RWPE1 (cell line): ENCODE data around the gene TBPL2.

ENCODE experiments used
- CTCF ChIA-PET: fragments of 350-600 bp; sonication (Branson Sonifier 250); formaldehyde crosslinking; extraction: SDS; loops from one replicate; lab custom pipeline; 2021; lab: Yijun Ruan, JAX
- POLR2A ChIA-PET: fragments of 400-600 bp; formaldehyde crosslinking; extraction: SDS; loops from one replicate; lab custom pipeline; 2020; ENCODE audit warnings: antibody characterized with exemption; ENCODE audit not compliant: low non-redundant PET; lab: Yijun Ruan, JAX
- DNase-seq: peaks from one replicate; pipeline ENCODE4 v3.0.0; 2012; ENCODE audit warnings: low spot score
- H3K27ac ChIP-seq: fragments of 450-650 bp; 2 replicates; pipeline ENCODE4 v1.5.1; 2017
- TF ChIP-seq, protein P1 (sequence below): fragments of 450-650 bp; conservative IDR thresholded peaks from 2 replicates; pipeline ENCODE4 v1.5.1; 2017; ENCODE audit warnings: low read depth, mild to moderate bottlenecking

Gene TBPL2

DNA sequence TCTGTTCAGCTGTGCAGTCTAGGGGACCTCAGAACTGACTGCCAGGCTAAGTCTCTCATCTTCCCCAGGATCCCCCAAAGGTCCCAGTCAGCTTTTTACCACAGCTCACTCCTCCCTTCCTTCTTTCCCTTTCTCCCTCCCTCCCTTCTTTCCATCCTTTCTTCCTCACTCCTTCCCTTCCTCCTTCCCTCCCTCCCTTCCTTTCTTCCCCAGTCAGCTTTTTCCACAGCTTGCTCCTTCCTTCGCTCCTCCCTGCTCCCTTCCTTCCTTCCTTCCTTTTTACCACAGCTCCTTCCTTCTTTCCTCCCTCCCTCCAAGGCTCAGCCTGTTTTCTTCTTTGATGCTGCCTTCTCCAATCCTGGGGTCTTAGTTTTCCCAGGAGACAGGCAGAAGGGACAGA, 68.0 kb downstream of the TBPL2 start:
- no peak overlapping the region for H3K27ac ChIP-seq
- ChIA-PET POLR2A (no interaction called here), CTCF (interaction anchor here (0.7 to 1.0 kb wide), 2 partner anchors 18 to 22 kb away, joined by 3 to 4 read pairs; no protein-coding TSS in a partner anchor)
- TF ChIP-seq, protein P1, sequence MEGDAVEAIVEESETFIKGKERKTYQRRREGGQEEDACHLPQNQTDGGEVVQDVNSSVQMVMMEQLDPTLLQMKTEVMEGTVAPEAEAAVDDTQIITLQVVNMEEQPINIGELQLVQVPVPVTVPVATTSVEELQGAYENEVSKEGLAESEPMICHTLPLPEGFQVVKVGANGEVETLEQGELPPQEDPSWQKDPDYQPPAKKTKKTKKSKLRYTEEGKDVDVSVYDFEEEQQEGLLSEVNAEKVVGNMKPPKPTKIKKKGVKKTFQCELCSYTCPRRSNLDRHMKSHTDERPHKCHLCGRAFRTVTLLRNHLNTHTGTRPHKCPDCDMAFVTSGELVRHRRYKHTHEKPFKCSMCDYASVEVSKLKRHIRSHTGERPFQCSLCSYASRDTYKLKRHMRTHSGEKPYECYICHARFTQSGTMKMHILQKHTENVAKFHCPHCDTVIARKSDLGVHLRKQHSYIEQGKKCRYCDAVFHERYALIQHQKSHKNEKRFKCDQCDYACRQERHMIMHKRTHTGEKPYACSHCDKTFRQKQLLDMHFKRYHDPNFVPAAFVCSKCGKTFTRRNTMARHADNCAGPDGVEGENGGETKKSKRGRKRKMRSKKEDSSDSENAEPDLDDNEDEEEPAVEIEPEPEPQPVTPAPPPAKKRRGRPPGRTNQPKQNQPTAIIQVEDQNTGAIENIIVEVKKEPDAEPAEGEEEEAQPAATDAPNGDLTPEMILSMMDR = no peak
- DNase-seq = no peak

DNA sequence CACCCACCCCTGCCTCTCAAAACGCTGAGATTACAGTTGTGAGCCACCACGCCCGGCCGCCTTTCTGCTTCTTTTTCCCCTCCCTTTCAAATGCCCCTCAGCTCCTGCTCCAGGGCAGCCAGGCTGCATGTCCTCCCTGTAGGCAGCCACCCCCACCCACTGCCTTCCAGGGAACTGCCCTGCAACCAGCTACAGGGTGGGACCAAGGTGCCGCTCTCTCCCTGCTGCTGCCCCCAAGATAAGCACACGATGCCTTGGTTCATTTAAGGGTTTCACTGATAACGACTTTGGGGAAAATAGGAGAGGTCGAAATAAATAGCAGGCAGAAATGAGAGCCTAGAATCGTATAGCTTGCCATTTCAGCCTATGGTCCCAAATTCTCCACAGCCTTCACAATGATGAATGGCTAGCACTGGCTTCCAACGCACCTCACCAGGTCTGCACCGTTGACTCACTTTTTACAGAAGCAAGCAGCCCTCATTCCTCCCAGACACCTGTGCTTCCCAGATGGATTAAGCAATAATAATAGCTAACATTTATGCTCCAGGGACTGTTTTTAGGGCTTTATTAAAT, 69.4 kb downstream of the TBPL2 start:
- no peak overlapping the region for H3K27ac ChIP-seq
- DNase-seq = no peak
- ChIA-PET CTCF (interaction anchor here (0.6 kb wide), 1 partner anchor 88 kb away, joined by 3 read pairs; no protein-coding TSS in a partner anchor), POLR2A (no interaction called here)
- TF ChIP-seq, protein P1 = no peak

DNA sequence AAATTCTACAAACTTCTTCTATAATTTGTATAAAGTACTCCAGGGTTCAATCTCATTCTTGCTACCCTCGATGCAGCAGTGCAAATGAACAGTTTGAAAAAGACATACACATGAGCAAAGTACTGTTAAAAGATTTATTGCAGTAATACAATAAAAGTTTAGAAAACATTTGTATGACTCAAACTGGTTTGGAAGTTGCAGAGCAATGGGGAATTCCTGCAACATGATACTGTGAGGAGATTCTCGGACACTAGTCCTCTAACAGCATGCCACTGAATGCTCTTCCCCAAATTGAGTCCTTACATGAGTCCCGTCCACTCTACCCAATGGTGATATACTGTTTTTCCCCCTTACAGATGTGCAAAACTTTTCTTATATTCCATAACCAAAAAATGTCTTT, 74.1 kb downstream of the TBPL2 start:
- POLR2A ChIA-PET = no interaction called here
- no peak for DNase-seq
- TF ChIP-seq, protein P1 = no peak
- H3K27ac ChIP-seq = no peak overlapping the region
- CTCF ChIA-PET = interaction anchor here (0.6 kb wide), 2 partner anchors 16 to 63 kb away, joined by 3 to 4 read pairs; no protein-coding TSS in a partner anchor
